Smooth muscle cell (in vitro differentiated cells): ENCODE measurements around the gene PCNT. TPM values are rescaled to one million over a fixed set of nuclear protein-coding genes. Genes with fewer than 3 reads are reported as not detected.
"Not testable (repeated sequence)": the region's sequence is repeated elsewhere in the genome, so short reads cannot be mapped to it uniquely, and the experiment has no call there.

Experiments used
- DNase-seq: peaks from one replicate; lab custom pipeline; 2025; ENCODE audit not compliant: unreplicated experiment; lab: John Stamatoyannopoulos, UW
- H2AFZ ChIP-seq: fragments of 200-600 bp; sonication (generic); 2 replicates; pipeline ENCODE4 v1.6.0; 2016; ENCODE audit warnings: antibody characterized with exemption, low read depth, mild to moderate bottlenecking
- H3F3A ChIP-seq: fragments of 200-600 bp; sonication (generic); 2 replicates; pipeline ENCODE4 v1.6.0; 2017; ENCODE audit warnings: antibody characterized with exemption, low read depth
- H3K27ac ChIP-seq: fragments of 200-600 bp; sonication (generic); 2 replicates; pipeline ENCODE4 v1.5.1; 2016; ENCODE audit warnings: low read depth, mild to moderate bottlenecking
- H3K27me3 ChIP-seq: fragments of 200-600 bp; sonication (generic); 2 replicates; pipeline ENCODE4 v1.6.1; 2016; ENCODE audit warnings: low read depth, mild to moderate bottlenecking
- H3K36me3 ChIP-seq: fragments of 200-600 bp; sonication (generic); 2 replicates; pipeline ENCODE4 v1.5.1; 2016; ENCODE audit warnings: low read depth
- H3K4me1 ChIP-seq: fragments of 200-600 bp; sonication (generic); 2 replicates; pipeline ENCODE4 v1.5.1; 2016; ENCODE audit warnings: low read depth
- H3K4me2 ChIP-seq: fragments of 200-600 bp; sonication (generic); 2 replicates; pipeline ENCODE4 v1.6.0; 2016; ENCODE audit warnings: mild to moderate bottlenecking
- H3K4me3 ChIP-seq: fragments of 200-600 bp; sonication (generic); 2 replicates; pipeline ENCODE4 v1.5.1; 2016; ENCODE audit warnings: mild to moderate bottlenecking
- H3K79me2 ChIP-seq: fragments of 200-600 bp; sonication (generic); 2 replicates; pipeline ENCODE4 v1.6.0; 2016; ENCODE audit warnings: low read depth, mild to moderate bottlenecking
- H3K9ac ChIP-seq: fragments of 200-600 bp; sonication (generic); 2 replicates; pipeline ENCODE4 v1.6.0; 2016; ENCODE audit warnings: low read depth
- H3K9me3 ChIP-seq: fragments of 200-600 bp; sonication (generic); replicated peaks from 2 replicates; pipeline ENCODE4 v1.5.1; 2016; ENCODE audit warnings: low read depth
- H4K20me1 ChIP-seq: fragments of 200-600 bp; sonication (generic); 2 replicates; pipeline ENCODE4 v1.6.0; 2016; ENCODE audit warnings: low read depth
- WGBS: methylation state at CpG from one replicate; pipeline ENCODE4 v1.1.7; 2016; ENCODE audit warnings: low lambda C conversion rate; 5-methylcytosine and 5-hydroxymethylcytosine counted together
- polyA plus RNA-seq: library from polyadenylated mRNA; unstranded; fragments of >200 nt; fragmentation: Nextera tagmentation; extraction: Ambion mirVana; gene quantifications from 2 replicates; pipeline ENCODE4 v1.2.1, GENCODE V29; 2016
- total RNA-seq: library from RNA; depleted of rRNA; stranded (reverse); fragments of >200 nt; gene quantifications from 2 replicates; pipeline ENCODE4 v1.2.3, GENCODE V29; 2014
- TF ChIP-seq, protein P1 (sequence below): fragments of 200-600 bp; sonication (generic); IDR thresholded peaks from 2 replicates; pipeline ENCODE4 v1.5.1; 2017; ENCODE audit warnings: borderline replicate concordance, mild to moderate bottlenecking, antibody characterized with exemption; ENCODE audit not compliant: insufficient read depth, poor library complexity, severe bottlenecking

PCNT gene
- total and polyA plus RNA-seq, 2 experiments from 2014 or later, result 9.3 to 10.8 TPM

DNA sequence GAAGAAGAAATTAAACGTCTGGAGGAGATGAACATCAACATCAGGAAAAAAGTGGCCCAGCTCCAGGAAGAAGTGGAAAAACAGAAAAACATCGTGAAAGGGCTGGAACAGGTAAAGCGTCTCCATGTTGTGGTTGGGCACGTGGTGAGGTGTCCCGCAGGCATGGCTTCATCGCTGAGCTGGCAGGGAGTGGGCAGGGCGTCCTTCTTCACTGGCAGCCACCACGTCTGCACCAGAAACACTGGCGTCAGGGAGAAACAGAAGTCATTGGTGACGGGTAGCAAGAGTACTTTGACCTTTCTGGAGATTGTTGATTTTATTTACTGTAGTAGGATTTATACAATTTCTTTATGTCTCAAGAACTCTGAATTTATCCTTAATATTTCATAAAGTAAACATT, 75.7 kb downstream of the PCNT start:
- Histone ChIP-seq H3K36me3 (peaks cover 3% of the 10 kb centered on the region), H3K4me2 (no peak overlapping the region), H3K79me2 (no peaks in the 10 kb centered on the region), H3K9ac (no peak overlapping the region), H3F3A (no peaks in the 10 kb centered on the region), H2AFZ (no peak overlapping the region), H3K27me3 (no peaks in the 10 kb centered on the region), H3K9me3 (no peaks in the 10 kb centered on the region), H3K4me1 (no peaks in the 10 kb centered on the region), H3K4me3 (no peak overlapping the region), H4K20me1 (no peaks in the 10 kb centered on the region), H3K27ac (no peak overlapping the region)
- 95% methylated on average over 10 of the region's 10 CpGs for WGBS
- TF ChIP-seq, protein P1, sequence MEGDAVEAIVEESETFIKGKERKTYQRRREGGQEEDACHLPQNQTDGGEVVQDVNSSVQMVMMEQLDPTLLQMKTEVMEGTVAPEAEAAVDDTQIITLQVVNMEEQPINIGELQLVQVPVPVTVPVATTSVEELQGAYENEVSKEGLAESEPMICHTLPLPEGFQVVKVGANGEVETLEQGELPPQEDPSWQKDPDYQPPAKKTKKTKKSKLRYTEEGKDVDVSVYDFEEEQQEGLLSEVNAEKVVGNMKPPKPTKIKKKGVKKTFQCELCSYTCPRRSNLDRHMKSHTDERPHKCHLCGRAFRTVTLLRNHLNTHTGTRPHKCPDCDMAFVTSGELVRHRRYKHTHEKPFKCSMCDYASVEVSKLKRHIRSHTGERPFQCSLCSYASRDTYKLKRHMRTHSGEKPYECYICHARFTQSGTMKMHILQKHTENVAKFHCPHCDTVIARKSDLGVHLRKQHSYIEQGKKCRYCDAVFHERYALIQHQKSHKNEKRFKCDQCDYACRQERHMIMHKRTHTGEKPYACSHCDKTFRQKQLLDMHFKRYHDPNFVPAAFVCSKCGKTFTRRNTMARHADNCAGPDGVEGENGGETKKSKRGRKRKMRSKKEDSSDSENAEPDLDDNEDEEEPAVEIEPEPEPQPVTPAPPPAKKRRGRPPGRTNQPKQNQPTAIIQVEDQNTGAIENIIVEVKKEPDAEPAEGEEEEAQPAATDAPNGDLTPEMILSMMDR, result no peak
- DNase-seq, result no peak

DNA sequence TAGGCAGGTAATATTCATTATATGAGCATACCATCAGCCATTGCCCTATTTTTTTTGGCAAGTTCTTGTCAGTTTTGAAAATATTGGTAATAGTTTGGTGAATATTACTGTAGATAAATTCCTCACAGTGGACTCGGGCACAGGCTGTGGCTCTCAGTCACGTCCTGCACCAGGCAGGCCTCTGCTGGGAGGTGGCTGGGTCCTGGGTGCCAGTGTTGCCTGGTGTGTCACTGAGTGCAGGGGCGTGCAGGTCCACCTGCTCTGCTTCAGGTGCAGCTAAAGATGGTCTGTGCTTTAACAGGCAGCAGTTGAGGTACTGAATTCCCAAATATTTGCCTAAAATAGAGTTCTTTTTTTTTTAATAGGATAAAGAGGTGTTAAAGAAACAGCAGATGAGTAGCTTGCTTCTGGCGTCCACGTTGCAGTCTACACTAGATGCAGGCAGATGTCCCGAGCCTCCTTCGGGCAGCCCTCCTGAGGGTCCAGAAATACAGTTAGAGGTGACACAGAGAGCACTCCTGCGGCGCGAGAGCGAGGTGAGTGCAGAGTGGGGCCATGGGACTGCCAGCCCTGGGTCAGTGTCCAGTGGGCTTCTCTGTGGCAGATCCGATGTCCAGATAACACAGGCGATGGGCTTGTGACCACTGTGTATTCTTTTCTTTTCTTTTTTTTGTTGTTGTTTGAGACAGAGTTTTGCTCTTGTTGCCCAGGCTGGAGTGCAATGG, 77.4 kb downstream of the PCNT start:
- no peaks in the 10 kb centered on the region for H3K4me1 ChIP-seq
- H3K9me3 ChIP-seq, result no peaks in the 10 kb centered on the region
- no peak for DNase-seq
- H4K20me1 ChIP-seq, result no peaks in the 10 kb centered on the region
- no peaks in the 10 kb centered on the region for H3K27me3 ChIP-seq
- H3K4me3 ChIP-seq, result no peak overlapping the region
- no peak overlapping the region for H3K4me2 ChIP-seq
- WGBS, result 96% methylated on average over 13 of the region's 13 CpGs
- TF ChIP-seq, protein P1, result no peak
- H3K36me3 ChIP-seq, result peaks cover 3% of the 10 kb centered on the region
- no peak overlapping the region for H3K27ac ChIP-seq
- no peaks in the 10 kb centered on the region for H3F3A ChIP-seq
- H3K79me2 ChIP-seq, result no peaks in the 10 kb centered on the region
- no peak overlapping the region for H2AFZ ChIP-seq
- no peak overlapping the region for H3K9ac ChIP-seq

DNA sequence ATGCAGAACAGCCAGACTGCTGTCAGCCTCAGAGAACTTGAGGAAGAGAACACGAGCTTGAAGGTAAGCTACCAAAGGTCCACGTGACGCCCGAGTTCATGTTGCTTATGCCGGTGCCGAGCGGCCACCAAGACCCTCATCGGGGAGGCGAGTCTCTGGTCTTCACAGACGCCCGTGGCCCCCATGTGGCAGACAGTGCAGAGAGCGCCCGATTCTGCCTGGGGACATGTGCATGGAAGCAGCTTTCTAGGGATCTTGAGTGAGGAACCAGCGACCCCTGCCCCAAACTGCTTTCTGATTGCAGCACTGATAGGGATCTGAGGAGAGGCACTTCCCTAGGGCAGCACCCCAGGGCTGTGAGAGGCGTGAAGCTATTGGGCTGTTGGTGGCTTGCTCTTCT, 78.5 kb downstream of the PCNT start:
- H3F3A ChIP-seq, result no peaks in the 10 kb centered on the region

DNA sequence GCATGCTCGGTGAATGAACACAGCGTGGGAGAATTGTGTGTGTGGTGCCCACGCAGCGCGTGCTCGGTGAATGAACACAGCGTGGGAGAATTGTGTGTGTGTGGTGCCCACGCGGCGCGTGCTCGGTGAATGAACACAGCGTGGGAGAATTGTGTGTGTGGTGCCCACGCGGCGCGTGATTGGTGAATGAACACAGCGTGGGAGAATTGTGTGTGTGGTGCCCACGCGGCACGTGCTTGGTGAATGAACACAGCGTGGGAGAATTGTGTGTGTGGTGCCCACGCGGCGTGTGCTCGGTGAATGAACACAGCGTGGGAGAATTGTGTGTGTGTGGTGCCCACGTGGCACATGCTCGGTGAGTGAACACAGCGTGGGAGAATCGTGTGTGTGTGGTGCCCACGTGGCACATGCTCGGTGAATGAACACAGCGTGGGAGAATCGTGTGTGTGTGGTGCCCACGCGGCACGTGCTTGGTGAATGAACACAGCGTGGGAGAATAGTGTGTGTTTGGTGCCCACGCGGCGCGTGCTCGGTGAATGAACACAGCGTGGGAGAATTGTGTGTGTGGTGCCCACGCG, 79.4 kb downstream of the PCNT start:
- H3K79me2 ChIP-seq, H3K27me3 ChIP-seq, DNase-seq, H3K27ac ChIP-seq, H3K9ac ChIP-seq, H4K20me1 ChIP-seq, H3F3A ChIP-seq, H2AFZ ChIP-seq, H3K4me1 ChIP-seq, H3K4me2 ChIP-seq, H3K4me3 ChIP-seq, H3K9me3 ChIP-seq, H3K36me3 ChIP-seq: not testable (repeated sequence)
- 97% methylated on average over 40 of the region's 47 CpGs for WGBS

More for the DNA sequence above, 78.5 kb downstream of the PCNT start:
- no peaks in the 10 kb centered on the region for H3K79me2 ChIP-seq
- TF ChIP-seq, protein P1, result no peak
- DNase-seq, result no peak
- no peak overlapping the region for H3K9ac ChIP-seq
- no peaks in the 10 kb centered on the region for H3K4me1 ChIP-seq
- H4K20me1 ChIP-seq, result no peaks in the 10 kb centered on the region
- WGBS, result 88% methylated on average over 15 of the region's 15 CpGs
- H3K4me2 ChIP-seq, result no peak overlapping the region
- H2AFZ ChIP-seq, result no peak overlapping the region
- H3K9me3 ChIP-seq, result no peaks in the 10 kb centered on the region
- H3K4me3 ChIP-seq, result no peak overlapping the region
- no peak overlapping the region for H3K27ac ChIP-seq
- H3K27me3 ChIP-seq, result no peaks in the 10 kb centered on the region
- peaks cover 3% of the 10 kb centered on the region for H3K36me3 ChIP-seq
